Fibroblast of mammary gland (primary cell): Measurements from ENCODE around the gene IL5.
"Not testable (repeated sequence)": the region's sequence is repeated elsewhere in the genome, so short reads cannot be mapped to it uniquely, and the experiment has no call there.

ENCODE experiments used
- DNase-seq: peaks from one replicate; pipeline ENCODE4 v3.0.0-alpha.2; 2010; ENCODE audit warnings: low read depth
- H3K4me3 ChIP-seq: 2 replicates; pipeline ENCODE4 v1.5.1; 2011; ENCODE audit warnings: low read depth, mild to moderate bottlenecking, low read length, moderate library complexity; ENCODE audit not compliant: control insufficient read depth
- CTCF ChIP-seq: conservative IDR thresholded peaks from 2 replicates; pipeline ENCODE4 v1.5.1; 2011; ENCODE audit warnings: low read depth, low read length, inconsistent platforms; ENCODE audit not compliant: control insufficient read depth, insufficient read depth

The IL5 gene

DNA sequence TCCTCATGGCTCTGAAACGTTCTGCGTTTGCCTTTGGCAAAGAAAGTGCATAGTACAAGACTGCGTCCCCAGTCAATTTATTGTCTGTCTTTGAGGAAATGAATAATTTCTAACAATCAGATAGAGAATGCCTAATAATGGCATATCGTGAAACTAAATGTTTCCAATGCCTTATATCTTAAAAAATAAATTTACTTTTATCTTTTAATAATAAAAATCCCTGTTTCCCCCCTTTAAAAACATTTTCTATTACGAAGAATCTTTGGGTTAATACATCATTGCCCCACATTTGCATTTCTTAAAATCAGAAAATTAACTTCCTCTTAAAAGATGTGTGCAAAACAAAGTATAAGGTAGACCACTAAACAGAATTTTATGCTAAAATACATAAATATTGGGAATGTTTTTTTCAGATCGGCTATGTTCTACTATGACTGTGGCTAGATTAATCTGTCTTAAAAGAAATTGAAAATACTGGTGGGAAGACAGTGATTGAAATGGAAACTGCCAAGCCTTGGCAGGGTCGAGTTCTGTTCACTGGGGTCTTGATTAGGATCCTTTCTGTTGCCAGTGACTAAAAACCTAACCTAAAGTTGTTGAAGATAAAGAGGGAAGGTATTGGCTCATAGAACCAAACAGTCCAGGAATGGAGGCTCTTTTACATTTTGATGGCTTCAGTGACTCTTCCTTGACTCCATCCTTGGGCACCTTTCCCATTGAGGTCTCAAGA, at the start of gene IL5:
Gene IL5 (minus strand): TSS at position 51 of the 730 bp plus-strand sequence. CDS start 44 bp downstream, at position 7.
- no peak for TF ChIP-seq CTCF
- no peak within 1 kb of the TSS for H3K4me3 ChIP-seq
- DNase-seq: no peak

- H3K4me3 ChIP-seq: no peak overlapping the region
- DNase-seq: no peak
- TF ChIP-seq CTCF: no peak
These were observed 49.2 kb upstream of the IL5 start for GRCh38 chr5:132592521-132592920.

DNA sequence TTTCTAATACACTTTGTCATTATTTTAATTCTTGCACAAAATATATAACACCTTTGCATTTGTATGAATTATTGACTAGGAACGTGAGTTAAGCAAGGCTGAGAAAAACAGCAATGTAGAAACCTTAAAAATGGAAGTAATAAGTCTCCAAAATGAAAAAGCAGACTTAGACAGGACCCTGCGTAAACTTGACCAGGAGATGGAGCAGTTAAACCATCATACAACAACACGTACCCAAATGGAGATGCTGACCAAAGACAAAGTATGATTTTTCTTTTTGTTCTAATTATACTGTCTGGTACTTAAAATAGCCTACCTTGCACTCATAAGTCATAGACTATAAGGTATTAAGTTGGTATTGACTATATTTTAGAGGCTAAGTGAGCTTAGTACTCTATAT, 47.8 kb upstream of the IL5 start:
- peak; percentile 21 for DNase-seq
- TF ChIP-seq CTCF: no peak

GRCh38 chr5:132589467-132589866, 46.1 kb upstream of the IL5 start:
- no peak for DNase-seq
- no peak for TF ChIP-seq CTCF
- no peak overlapping the region for H3K4me3 ChIP-seq

More for the DNA sequence above, 47.8 kb upstream of the IL5 start:
- H3K4me3 ChIP-seq: no peak overlapping the region

GRCh38 chr5:132586063-132586462, 42.7 kb upstream of the IL5 start:
- TF ChIP-seq CTCF: no peak
- no peak overlapping the region for H3K4me3 ChIP-seq
- DNase-seq: no peak

DNA sequence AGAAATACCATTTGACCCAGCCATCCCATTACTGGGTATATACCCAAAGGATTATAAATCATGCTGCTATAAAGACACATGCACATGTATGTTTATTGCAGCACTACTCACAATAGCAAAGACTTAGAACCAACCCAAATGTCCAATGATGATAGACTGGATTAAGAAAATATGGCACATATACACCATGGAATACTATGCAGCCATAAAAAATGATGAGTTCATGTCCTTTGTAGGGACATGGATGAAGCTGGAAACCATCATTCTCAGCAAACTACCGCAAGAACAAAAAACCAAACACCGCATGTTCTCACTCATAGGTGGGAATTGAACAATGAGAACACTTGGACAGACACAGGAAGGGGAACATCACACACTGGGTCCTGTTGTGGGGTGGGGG, 41.2 kb upstream of the IL5 start:
- not testable (repeated sequence) for H3K4me3 ChIP-seq, DNase-seq

GRCh38 chr5:132576123-132576522, 32.8 kb upstream of the IL5 start:
- no peak overlapping the region for H3K4me3 ChIP-seq
- no peak for TF ChIP-seq CTCF
- no peak for DNase-seq
